Mesenchymal stem cell (in vitro differentiated cells and primary cell): ENCODE data around the gene NONO.
"Not testable (repeated sequence)": the region's sequence is repeated elsewhere in the genome, so short reads cannot be mapped to it uniquely, and the experiment has no call there.

ENCODE experiments used
- DNase-seq: peaks from one replicate; pipeline ENCODE4 v3.0.0-alpha.2; 2013
- H2AFZ ChIP-seq: one replicate; pipeline ENCODE4 v1.6.1; 2013; ENCODE audit warnings: low read depth, mild to moderate bottlenecking, control low read depth, inconsistent platforms, low read length, moderate library complexity
- H2AK5ac ChIP-seq: 2 replicates; pipeline ENCODE4 v1.6.1; 2013; ENCODE audit warnings: low read length, moderate library complexity, mild to moderate bottlenecking, inconsistent platforms; ENCODE audit not compliant: severe bottlenecking
- H2BK120ac ChIP-seq: one replicate; pipeline ENCODE4 v1.6.1; 2013; ENCODE audit warnings: low read depth, mild to moderate bottlenecking, inconsistent platforms, low read length, moderate library complexity
- H2BK12ac ChIP-seq, 2 experiments: one replicate each; pipeline ENCODE4 v1.6.1; 2013; ENCODE audit warnings: inconsistent platforms in 2 of 2, low read length in 2 of 2, mild to moderate bottlenecking in 2 of 2, moderate library complexity in 2 of 2, control low read depth in 1 of 2
- H2BK15ac ChIP-seq: one replicate; pipeline ENCODE4 v1.6.1; 2013; ENCODE audit warnings: mild to moderate bottlenecking, low read depth, inconsistent platforms; ENCODE audit not compliant: poor library complexity, severe bottlenecking
- H2BK5ac ChIP-seq: 2 replicates; pipeline ENCODE4 v1.6.1; 2013; ENCODE audit warnings: low read depth, mild to moderate bottlenecking, low read length, control low read depth, inconsistent platforms; ENCODE audit not compliant: poor library complexity, severe bottlenecking
- H3K14ac ChIP-seq, 2 experiments: one replicate each; pipeline ENCODE4 v1.6.1; 2013; ENCODE audit warnings: inconsistent platforms in 2 of 2, low read length in 2 of 2, control low read depth in 1 of 2, mild to moderate bottlenecking in 1 of 2, moderate library complexity in 1 of 2
- H3K18ac ChIP-seq, 2 experiments: one replicate each; pipeline ENCODE4 v1.6.1; 2013; ENCODE audit warnings: inconsistent platforms in 2 of 2, low read length in 2 of 2, control low read depth in 1 of 2, low read depth in 1 of 2, mild to moderate bottlenecking in 1 of 2
- H3K23ac ChIP-seq, 2 experiments: one replicate each; pipeline ENCODE4 v1.6.1; 2013; ENCODE audit warnings: inconsistent platforms in 2 of 2, low read length in 2 of 2, mild to moderate bottlenecking in 2 of 2, moderate library complexity in 2 of 2, control low read depth in 1 of 2
- H3K27ac ChIP-seq: 2 replicates; pipeline ENCODE4 v1.5.1; 2013; ENCODE audit warnings: mild to moderate bottlenecking, moderate library complexity, low read length, control low read depth, inconsistent platforms; ENCODE audit not compliant: poor library complexity, severe bottlenecking
- H3K27me3 ChIP-seq, 2 experiments: 2 replicates each; pipeline versions ENCODE4 v1.6.1 to v1.7.0; 2013; ENCODE audit warnings: low read length in 2 of 2, mild to moderate bottlenecking in 2 of 2, moderate library complexity in 2 of 2, control low read depth in 1 of 2, inconsistent platforms in 1 of 2; ENCODE audit not compliant: control insufficient read depth in 1 of 2, insufficient read depth in 1 of 2
- H3K36me3 ChIP-seq, 2 experiments: 2 replicates each; pipeline versions ENCODE4 v1.6.1 to v1.7.0; 2013; ENCODE audit warnings: low read length in 2 of 2, control low read depth in 1 of 2, inconsistent platforms in 1 of 2, low read depth in 1 of 2, mild to moderate bottlenecking in 1 of 2; ENCODE audit not compliant: insufficient read depth in 2 of 2, control insufficient read depth in 1 of 2
- H3K4ac ChIP-seq, 2 experiments: one replicate each; pipeline ENCODE4 v1.6.1; 2013; ENCODE audit warnings: inconsistent platforms in 2 of 2, low read length in 2 of 2, mild to moderate bottlenecking in 2 of 2, moderate library complexity in 2 of 2, control low read depth in 1 of 2, low read depth in 1 of 2
- H3K4me1 ChIP-seq: 2 replicates; pipeline ENCODE4 v1.6.1; 2013; ENCODE audit warnings: low read depth, low read length, control low read depth; ENCODE audit not compliant: control insufficient read depth, insufficient read depth
- H3K4me2 ChIP-seq: 2 replicates; pipeline ENCODE4 v1.6.1; 2013; ENCODE audit warnings: low read length, mild to moderate bottlenecking, inconsistent platforms; ENCODE audit not compliant: poor library complexity, severe bottlenecking
- H3K4me3 ChIP-seq, 2 experiments: 2 replicates each; pipeline versions ENCODE4 v1.5.1 to v1.7.0; 2013; ENCODE audit warnings: low read length in 2 of 2, mild to moderate bottlenecking in 2 of 2, control low read depth in 1 of 2, low read depth in 1 of 2; ENCODE audit not compliant: insufficient read depth in 1 of 2
- H3K79me1 ChIP-seq: replicated peaks from 2 replicates; pipeline ENCODE4 v1.6.1; 2013; ENCODE audit warnings: mild to moderate bottlenecking, control low read depth, low read length, inconsistent platforms; ENCODE audit not compliant: poor library complexity, severe bottlenecking
- H3K9ac ChIP-seq: 2 replicates; pipeline ENCODE4 v1.7.0; 2013; ENCODE audit warnings: mild to moderate bottlenecking, low read length, moderate library complexity
- H3K9me3 ChIP-seq: 2 replicates; pipeline ENCODE4 v1.7.0; 2013; ENCODE audit warnings: mild to moderate bottlenecking, low read length; ENCODE audit not compliant: control insufficient read depth
- H4K8ac ChIP-seq: one replicate; pipeline ENCODE4 v1.6.1; 2013; ENCODE audit warnings: inconsistent platforms, mild to moderate bottlenecking, low read length, moderate library complexity
- H4K91ac ChIP-seq: one replicate; pipeline ENCODE4 v1.6.1; 2013; ENCODE audit warnings: mild to moderate bottlenecking, low read length, inconsistent platforms
- WGBS: methylation state at CpG from one replicate; pipeline ENCODE4 v1.1.7; 2013; ENCODE audit warnings: mixed read lengths; 5-methylcytosine and 5-hydroxymethylcytosine counted together

The NONO gene

GRCh38 chrX:71269801-71270395 lies 13.5 kb upstream of the NONO start:
- H3K36me3 ChIP-seq = no peaks in the 10 kb centered on the region
- H3K23ac ChIP-seq = no peak overlapping the region
- H3K4ac ChIP-seq = no peak overlapping the region
- H2AK5ac ChIP-seq = no peak overlapping the region
- H2AFZ ChIP-seq = no peak overlapping the region
- no peaks in the 10 kb centered on the region for H3K27me3 ChIP-seq
- no peak overlapping the region for H3K18ac ChIP-seq
- H3K4me2 ChIP-seq = no peak overlapping the region
- no peak overlapping the region for H2BK15ac ChIP-seq
- H3K4me1 ChIP-seq = no peaks in the 10 kb centered on the region
- no peak overlapping the region for H4K8ac ChIP-seq
- DNase-seq = no peak
- H3K27ac ChIP-seq = no peak overlapping the region
- no peak overlapping the region for H2BK5ac ChIP-seq
- no peak overlapping the region for H3K9ac ChIP-seq
- 99% methylated on average over 13 of the region's 19 CpGs for WGBS
- no peak overlapping the region for H3K14ac ChIP-seq
- H3K4me3 ChIP-seq = no peak overlapping the region
- no peak overlapping the region for H2BK120ac ChIP-seq
- H3K9me3 ChIP-seq = peaks cover 5% of the 10 kb centered on the region
- no peak overlapping the region for H2BK12ac ChIP-seq
- H4K91ac ChIP-seq = no peak overlapping the region
- no peaks in the 10 kb centered on the region for H3K79me1 ChIP-seq

- H3K14ac ChIP-seq, H4K91ac ChIP-seq, H2AFZ ChIP-seq, H3K4ac ChIP-seq, DNase-seq, H3K9me3 ChIP-seq, H3K4me2 ChIP-seq, H2BK12ac ChIP-seq, H2BK120ac ChIP-seq, H3K27ac ChIP-seq, H2BK15ac ChIP-seq, H2AK5ac ChIP-seq, H3K4me1 ChIP-seq, H3K27me3 ChIP-seq, H3K9ac ChIP-seq, H3K4me3 ChIP-seq, H4K8ac ChIP-seq, H3K36me3 ChIP-seq, H3K18ac ChIP-seq, H3K79me1 ChIP-seq, H3K23ac ChIP-seq, H2BK5ac ChIP-seq: not testable (repeated sequence)
- WGBS = 97% methylated on average over 2 of the region's 2 CpGs
These were observed 11.1 kb upstream of the NONO start for GRCh38 chrX:71272313-71272712.

DNA sequence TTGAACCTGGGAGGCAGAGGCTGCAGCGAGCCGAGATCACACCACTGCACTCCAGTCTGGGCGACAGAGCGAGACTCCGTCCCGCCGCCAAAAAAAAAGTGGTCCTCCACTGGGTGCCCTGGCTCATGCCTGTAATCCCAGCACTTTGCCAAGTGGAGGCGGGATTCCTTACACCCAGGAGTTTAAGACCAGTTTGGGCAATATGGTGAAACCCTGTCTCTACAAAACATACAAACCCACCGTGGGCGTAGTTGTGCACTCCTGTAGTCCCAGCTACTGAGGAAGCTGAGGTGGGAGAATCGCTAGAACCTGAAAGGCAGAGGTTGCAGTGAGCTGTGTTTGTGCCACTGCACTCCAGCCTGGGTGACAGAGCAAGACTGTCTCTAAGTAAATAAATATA lies 2.1 kb upstream of the NONO start:
- H3K4me3 ChIP-seq, H3K79me1 ChIP-seq, H2BK12ac ChIP-seq, H3K9ac ChIP-seq, H2BK5ac ChIP-seq, H3K4ac ChIP-seq, H3K27ac ChIP-seq, H2AK5ac ChIP-seq, H3K9me3 ChIP-seq, DNase-seq, H2BK120ac ChIP-seq, H4K91ac ChIP-seq, H3K27me3 ChIP-seq, H3K18ac ChIP-seq, H2BK15ac ChIP-seq, H3K14ac ChIP-seq, H3K23ac ChIP-seq, H3K4me2 ChIP-seq, H3K4me1 ChIP-seq, H4K8ac ChIP-seq, H2AFZ ChIP-seq: not testable (repeated sequence)
- H3K36me3 ChIP-seq = peaks cover 0 to 10% of the 10 kb centered on the region in 2 experiments
- 98% methylated on average over 6 of the region's 11 CpGs for WGBS

DNA sequence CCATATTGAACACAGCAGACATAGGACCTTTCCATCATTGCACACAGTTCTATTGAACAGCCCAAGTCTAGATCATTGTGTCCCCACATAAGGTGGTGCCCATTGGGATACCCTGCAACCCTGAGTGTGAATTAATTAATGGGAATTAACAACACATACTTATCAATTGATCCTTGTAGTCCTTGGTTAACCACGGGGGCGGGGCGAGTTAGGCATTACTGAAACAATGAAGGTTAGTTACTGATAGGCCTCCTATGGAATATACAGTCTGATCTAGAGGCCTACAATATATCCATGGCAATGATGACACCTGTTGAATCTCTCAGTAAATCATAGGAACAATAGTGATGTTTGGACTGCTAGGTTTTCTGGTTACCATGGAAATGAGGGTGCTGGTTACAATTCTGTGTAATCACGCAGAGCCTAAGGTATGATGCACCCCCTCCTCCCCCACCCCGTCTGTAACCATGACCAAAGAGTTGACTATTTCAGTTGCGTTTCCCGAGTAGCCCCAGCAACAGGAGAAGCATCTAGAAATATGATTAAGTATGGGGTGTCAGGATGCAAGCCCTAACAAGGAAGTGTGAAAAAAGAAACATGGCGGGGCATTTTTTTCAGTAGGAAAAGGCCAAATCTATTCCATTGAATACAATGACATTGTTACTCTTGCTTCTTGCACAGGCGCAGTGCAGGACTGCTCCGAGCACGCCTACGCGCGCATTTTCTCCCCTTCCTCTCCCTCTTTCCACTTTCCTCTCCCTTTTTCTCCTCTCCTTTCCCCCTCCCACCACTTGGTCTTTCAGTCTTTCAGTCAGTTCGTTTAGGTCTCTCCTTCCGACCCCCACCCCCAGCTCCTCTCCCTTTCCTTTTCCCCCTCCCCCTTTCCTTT lies 677 bp upstream of the NONO start:
- Histone ChIP-seq H2BK15ac (no peak overlapping the region), H4K8ac (peak overlapping the region; percentile 75), H3K4me2 (peak overlapping the region; percentile 47), H3K4ac (peak overlapping the region in 1 of 2 experiments; percentile 88), H3K14ac (no peak overlapping the region), H3K27ac (peak overlapping the region; percentile 97), H3K79me1 (no peaks in the 10 kb centered on the region), H4K91ac (no peak overlapping the region), H3K9me3 (peaks cover 6% of the 10 kb centered on the region), H3K9ac (peak overlapping the region; percentile 98), H3K18ac (peak overlapping the region; percentile 48 to 70), H3K27me3 (no peaks in the 10 kb centered on the region), H3K36me3 (peaks cover 2 to 13% of the 10 kb centered on the region in 2 experiments), H3K4me1 (no peaks in the 10 kb centered on the region), H3K4me3 (peak overlapping the region; percentile 42 to 71), H2AFZ (no peak overlapping the region), H2AK5ac (no peak overlapping the region), H2BK120ac (no peak overlapping the region), H3K23ac (no peak overlapping the region), H2BK12ac (no peak overlapping the region), H2BK5ac (no peak overlapping the region)
- WGBS = 0% methylated on average over 8 of the region's 16 CpGs
- DNase-seq = no peak
